T-helper 1 cell (primary cell): ENCODE measurements around the gene SLC4A3.

ENCODE experiments used
- DNase-seq, 5 donors: peaks; one replicate each; pipeline ENCODE4 v3.0.0-alpha.2; 2012 to 2020

The SLC4A3 gene

GRCh38 chr2:219632760-219633105, 5.3 kb downstream of the SLC4A3 start:
- DNase-seq: no peak

GRCh38 chr2:219633276-219634065, 6.0 kb downstream of the SLC4A3 start:
- no peak for DNase-seq

- no peak for DNase-seq
Observed at GRCh38 chr2:219634171-219634940, 6.9 kb downstream of the SLC4A3 start.

GRCh38 chr2:219634951-219635751, 7.7 kb downstream of the SLC4A3 start:
- no peak for DNase-seq

- no peak for DNase-seq
Observed at GRCh38 chr2:219636144-219636915, 8.9 kb downstream of the SLC4A3 start.

DNA sequence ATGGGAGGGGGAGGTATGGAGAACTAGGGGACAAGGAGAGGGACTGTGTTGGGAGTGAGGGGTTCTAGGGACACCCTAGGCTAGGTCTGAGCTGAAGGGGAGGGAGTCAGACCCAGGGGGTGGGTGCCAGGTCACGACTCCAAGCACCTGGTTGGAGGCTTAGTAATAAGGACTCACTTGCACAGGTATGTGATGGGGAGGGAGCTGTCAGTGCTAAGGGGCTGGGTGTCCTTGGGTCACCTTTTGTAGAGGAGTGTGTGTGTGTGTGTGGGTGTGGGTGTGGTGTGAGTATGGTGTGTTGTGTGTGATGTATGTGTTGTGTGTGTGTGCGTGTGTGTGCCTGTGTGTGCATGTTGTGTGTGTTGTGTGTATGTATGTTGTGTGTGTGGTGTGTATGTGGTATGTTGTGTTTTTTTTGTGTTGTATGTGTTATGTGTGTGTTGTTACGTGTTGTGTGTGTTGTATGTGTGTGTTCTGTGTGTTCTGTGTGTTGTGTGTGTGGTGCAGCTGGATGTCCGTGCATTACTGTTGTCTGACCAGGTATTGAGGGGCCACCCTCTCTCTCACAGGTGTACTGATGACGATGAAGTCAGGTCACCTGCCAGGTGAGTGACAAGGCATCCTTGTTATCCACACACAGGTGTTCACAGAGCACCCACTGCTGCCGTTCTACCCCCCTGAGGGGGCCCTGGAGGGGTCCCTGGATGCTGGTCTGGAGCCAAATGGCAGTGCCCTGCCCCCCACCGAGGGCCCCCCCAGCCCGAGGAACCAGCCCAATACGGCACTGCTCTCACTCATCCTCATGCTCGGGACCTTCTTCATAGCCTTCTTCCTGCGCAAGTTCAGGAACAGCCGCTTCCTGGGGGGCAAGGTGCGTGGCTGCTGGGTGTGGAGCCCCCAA, 9.8 kb downstream of the SLC4A3 start:
- no peak for DNase-seq

GRCh38 chr2:219637842-219638185, 10.4 kb downstream of the SLC4A3 start:
- DNase-seq: no peak

- DNase-seq: no peak
Observed at GRCh38 chr2:219638217-219638947, 11.0 kb downstream of the SLC4A3 start.

- DNase-seq: no peak
Observed at GRCh38 chr2:219638948-219639755, 11.7 kb downstream of the SLC4A3 start.

DNA sequence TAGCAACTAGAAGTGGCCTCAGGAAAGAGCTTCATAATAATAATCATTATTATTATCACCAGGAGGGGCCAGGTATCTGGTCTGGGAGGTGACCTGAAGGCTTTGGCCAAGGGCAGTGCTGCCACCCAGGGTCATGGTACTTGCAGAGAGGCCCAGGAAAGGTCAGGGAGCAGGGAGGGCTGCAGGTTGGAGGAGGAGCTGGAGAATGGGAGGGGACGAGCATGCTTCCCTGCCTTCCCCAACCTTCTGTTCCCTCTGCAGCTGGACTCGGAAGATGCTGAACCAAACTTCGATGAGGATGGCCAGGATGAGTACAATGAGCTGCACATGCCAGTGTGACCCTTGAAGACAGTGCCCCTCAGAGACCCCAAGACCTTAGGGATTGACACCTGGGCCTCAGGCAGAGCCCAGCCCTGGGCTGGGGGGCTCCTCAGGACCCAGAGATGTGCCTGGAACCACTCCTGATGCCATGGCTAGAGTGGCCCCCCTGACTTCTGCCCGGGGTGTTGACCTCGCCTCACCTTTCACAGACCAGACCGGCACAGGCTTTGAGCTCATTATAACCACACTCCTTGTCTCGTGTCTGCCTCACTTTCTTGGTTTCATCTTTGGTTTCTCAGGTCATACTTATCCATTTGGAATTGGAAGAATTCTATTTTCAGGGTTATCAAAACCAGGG, 14.1 kb downstream of the SLC4A3 start:
- no peak for DNase-seq

DNA sequence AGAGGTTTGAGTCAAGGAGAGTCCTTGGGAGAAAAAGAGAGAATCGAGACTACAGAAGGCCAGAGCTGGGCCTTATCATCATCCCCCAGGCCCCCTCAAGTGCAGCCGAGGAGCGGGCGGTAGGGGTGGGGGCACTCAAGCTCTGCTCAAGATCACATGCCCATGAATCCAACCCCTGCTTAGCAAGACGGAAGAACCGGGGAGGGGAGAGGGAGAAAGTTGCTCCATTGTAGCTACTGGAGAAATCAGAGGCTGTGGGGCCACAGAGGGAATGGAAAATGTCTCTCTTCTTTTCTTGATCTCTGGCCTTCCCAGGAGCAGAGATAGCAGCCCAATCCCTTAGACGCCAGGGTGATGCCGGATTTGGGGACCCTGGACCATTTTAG, 14.6 kb downstream of the SLC4A3 start:
- DNase-seq: no peak

GRCh38 chr2:219642465-219643083, 15.1 kb downstream of the SLC4A3 start:
- DNase-seq: peak; percentile 71 to 86 (median 77)

GRCh38 chr2:219643084-219643473, 15.6 kb downstream of the SLC4A3 start:
- DNase-seq: no peak

DNA sequence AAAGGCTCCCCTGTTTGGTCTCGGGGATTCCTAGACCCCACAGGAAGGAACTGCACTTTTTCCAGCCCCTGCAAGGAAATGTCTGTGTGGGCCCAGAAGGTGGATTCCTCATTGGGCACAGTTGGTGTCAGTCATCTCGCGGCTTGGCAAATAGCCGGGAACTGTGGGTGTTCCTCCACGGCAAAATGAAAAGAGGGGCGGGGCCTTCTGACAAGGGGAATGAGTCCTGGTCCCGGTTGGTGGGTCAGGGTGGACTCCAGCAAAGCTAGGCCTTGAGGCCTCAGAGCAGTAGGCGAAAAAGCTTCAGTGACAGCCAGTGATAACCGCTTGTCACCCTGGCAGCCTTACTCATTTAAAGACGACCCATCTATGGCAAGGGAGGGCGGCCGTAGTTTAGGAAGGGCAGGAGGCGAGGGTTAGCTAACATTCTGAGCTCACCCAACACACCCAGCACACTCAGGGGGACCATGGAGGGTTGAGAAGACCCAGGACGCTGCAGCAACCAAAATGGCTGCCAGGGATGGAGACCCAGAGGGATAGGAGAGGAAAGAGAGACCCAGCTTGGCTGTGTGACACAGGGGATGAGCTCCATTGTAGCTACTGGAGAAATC, 16.5 kb downstream of the SLC4A3 start:
- DNase-seq: no peak

- DNase-seq: no peak
Observed at GRCh38 chr2:219644801-219645480, 17.5 kb downstream of the SLC4A3 start.

DNA sequence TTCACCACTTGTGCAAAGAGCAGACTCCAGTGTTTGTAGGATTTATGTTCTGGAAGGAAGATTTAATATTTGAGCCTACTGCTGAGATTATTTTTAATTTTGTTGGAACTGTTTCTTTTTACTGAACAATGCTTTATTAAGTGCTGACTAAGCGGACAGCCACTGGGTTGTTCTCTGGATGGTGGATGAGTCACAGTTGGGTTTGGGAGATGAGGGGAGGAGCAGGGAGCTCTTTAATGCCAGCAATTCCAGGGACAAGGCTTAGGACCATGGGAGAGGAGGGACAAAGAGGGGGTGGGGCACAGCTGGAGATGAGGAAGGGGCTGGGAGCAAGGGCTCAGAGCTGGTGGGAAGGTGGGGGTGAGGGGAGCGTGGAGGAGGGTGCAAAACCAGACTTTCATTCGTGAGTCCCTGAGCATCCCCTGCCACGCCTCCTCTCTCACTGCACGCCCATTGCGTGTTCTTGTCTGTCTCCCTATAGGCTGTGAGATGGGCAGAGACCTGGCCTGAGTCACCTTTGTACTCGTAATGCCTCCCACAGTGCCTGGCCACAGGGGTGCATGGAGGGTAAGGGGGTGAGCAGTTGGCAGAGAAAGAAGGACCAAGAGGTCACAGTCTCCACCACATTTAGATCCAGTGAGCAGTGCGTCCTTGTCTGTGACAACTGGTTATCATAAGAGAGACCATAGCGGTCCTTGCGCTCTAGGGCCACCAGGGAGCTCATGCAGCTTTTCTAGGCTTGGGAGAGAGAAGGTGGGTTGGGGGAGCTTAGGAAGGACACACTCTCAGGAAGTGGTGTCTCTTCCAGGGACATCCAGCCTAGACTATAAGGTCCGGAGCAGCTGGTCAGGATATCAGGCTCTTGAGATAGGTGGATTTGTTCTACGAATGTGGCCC, 18.4 kb downstream of the SLC4A3 start:
- no peak for DNase-seq

DNA sequence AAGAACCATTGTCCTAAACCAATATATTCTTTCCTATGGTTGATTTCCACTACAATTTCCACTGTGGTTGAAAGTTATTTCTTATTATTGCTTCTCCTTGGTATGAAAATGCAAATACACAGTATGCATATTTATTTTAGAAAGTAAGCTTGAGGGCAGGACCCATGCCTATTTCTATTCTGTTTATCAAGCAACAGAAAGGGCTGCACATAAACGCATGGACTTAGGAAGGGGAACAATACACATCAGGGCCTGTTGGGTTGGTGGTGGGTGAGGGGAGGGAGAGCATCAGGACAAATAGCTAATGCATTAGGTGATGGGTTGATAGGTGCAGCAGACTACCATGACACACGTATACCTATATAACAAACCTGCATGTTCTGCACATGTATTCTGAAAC, 20.7 kb downstream of the SLC4A3 start:
- DNase-seq: no peak
